GM12878 (cell line): Measurements from ENCODE around the gene GPN1. TPM values are rescaled to one million over a fixed set of nuclear protein-coding genes. Genes with fewer than 3 reads are reported as not detected.

Experiments used
- ATAC-seq: fragments of 200-7000 bp; cut with Tn5 transposase; 3 replicates; pipeline ENCODE4 v1.9.1; 2020; ENCODE audit warnings: mild to moderate bottlenecking, moderate library complexity
- BruUV-seq: library from RNA; stranded (reverse); fragments of 400-500 nt; replicated peaks from 2 replicates; lab custom pipeline; 2021; lab: Mats Ljungman, UMichigan
- CTCF ChIA-PET: fragments of 300-600 bp; sonication (Branson Sonifier 250); formaldehyde crosslinking; extraction: SDS; loops from one replicate; lab custom pipeline; 2021; ENCODE audit warnings: inconsistent platforms; lab: Yijun Ruan, JAX
- POLR2A ChIA-PET: fragments of 350-600 bp; formaldehyde crosslinking; extraction: SDS; loops from one replicate; lab custom pipeline; 2021; ENCODE audit warnings: inconsistent platforms; lab: Charles Lee
- RAD21 ChIA-PET: fragments of 300-600 bp; sonication (Branson Sonifier 250); formaldehyde crosslinking; loops from one replicate; lab custom pipeline; 2023; ENCODE audit warnings: antibody characterized with exemption; ENCODE audit not compliant: unreplicated experiment; lab: Charles Lee
- SMC1A ChIA-PET: fragments of 300-600 bp; sonication (Branson Sonifier 250); formaldehyde crosslinking; loops from one replicate; lab custom pipeline; 2023; ENCODE audit not compliant: unreplicated experiment, uncharacterized antibody; lab: Charles Lee
- DNase-seq: peaks from one replicate; pipeline ENCODE4 v3.0.0-alpha.2; 2011; ENCODE audit warnings: low read depth, low spot score
- FAIRE-seq: peaks from 3 replicates; lab custom pipeline; 2011; peaks lifted over from hg19 to GRCh38; lab: Jason Lieb, UNC
- H2AFZ ChIP-seq: 2 replicates; pipeline ENCODE4 v1.6.0; 2011; ENCODE audit warnings: low read depth, low read length, control low read depth; ENCODE audit not compliant: control insufficient read depth
- H3K27ac ChIP-seq: 2 replicates; pipeline ENCODE4 v1.5.1; 2011; ENCODE audit warnings: control low read depth; ENCODE audit not compliant: control insufficient read depth, insufficient read depth
- H3K27me3 ChIP-seq, 2 experiments: replicated peaks in 1 of 2; 2 replicates each; pipeline versions ENCODE4 v1.6.0 to v1.6.1; 2011; ENCODE audit warnings: low read length in 1 of 2; ENCODE audit not compliant: control insufficient read depth in 2 of 2, insufficient read depth in 2 of 2
- H3K36me3 ChIP-seq, 2 experiments: 2 replicates each; pipeline ENCODE4 v1.5.1; 2011; ENCODE audit warnings: low read length in 1 of 2; ENCODE audit not compliant: control insufficient read depth in 2 of 2, insufficient read depth in 2 of 2
- H3K4me1 ChIP-seq: 2 replicates; pipeline ENCODE4 v1.6.1; 2011; ENCODE audit warnings: mild to moderate bottlenecking, low read length, moderate library complexity, mixed read lengths; ENCODE audit not compliant: control insufficient read depth, insufficient read depth
- H3K4me2 ChIP-seq: 2 replicates; pipeline ENCODE4 v1.6.0; 2011; ENCODE audit warnings: control low read depth; ENCODE audit not compliant: control insufficient read depth, insufficient read depth
- H3K4me3 ChIP-seq: fragments of 200-600 bp; sonication (generic); 2 replicates; pipeline ENCODE4 v1.5.1; 2016
- H3K79me2 ChIP-seq: 2 replicates; pipeline ENCODE4 v1.6.0; 2011; ENCODE audit warnings: low read length; ENCODE audit not compliant: control insufficient read depth, insufficient read depth
- H3K9ac ChIP-seq: 2 replicates; pipeline ENCODE4 v1.8.0; 2011; ENCODE audit warnings: low read length, control low read depth, mixed read lengths; ENCODE audit not compliant: control insufficient read depth, insufficient read depth
- H3K9me3 ChIP-seq: replicated peaks from 3 replicates; pipeline ENCODE4 v1.5.1; 2011; ENCODE audit warnings: mild to moderate bottlenecking, low read length; ENCODE audit not compliant: control insufficient read depth, insufficient read depth
- H4K20me1 ChIP-seq: 2 replicates; pipeline ENCODE4 v1.6.0; 2011; ENCODE audit not compliant: control insufficient read depth, insufficient read depth
- ELK1 ChIP-seq: IDR thresholded peaks from 2 replicates; pipeline ENCODE4 v1.6.1; 2012; ENCODE audit warnings: low read depth, low read length, improper control_type of control experiment
- NFXL1 ChIP-seq: fragments of 450-650 bp; IDR thresholded peaks from 2 replicates; pipeline ENCODE4 v1.6.1; 2017; ENCODE audit warnings: antibody characterized with exemption, mild to moderate bottlenecking, borderline replicate concordance
- POU2F2 ChIP-seq: IDR thresholded peaks from 3 replicates; pipeline ENCODE4 v1.6.1; 2011; ENCODE audit warnings: low read depth, mild to moderate bottlenecking, low read length, borderline replicate concordance
- RAD51 ChIP-seq: fragments of 450-650 bp; IDR thresholded peaks from 2 replicates; pipeline ENCODE4 v1.6.1; 2016; ENCODE audit warnings: moderate library complexity, mild to moderate bottlenecking, inconsistent platforms
- ZNF207 ChIP-seq: fragments of 450-650 bp; IDR thresholded peaks from 2 replicates; pipeline ENCODE4 v1.6.1; 2014; ENCODE audit warnings: antibody characterized with exemption, mild to moderate bottlenecking, borderline replicate concordance
- WGBS: methylation state at CpG from one replicate; pipeline ENCODE4 v1.1.6; 2016; ENCODE audit warnings: low lambda C conversion rate; ENCODE audit not compliant: insufficient replicate concordance, insufficient coverage; ENCODE audit errors: missing lambda C conversion rate; 5-methylcytosine and 5-hydroxymethylcytosine counted together
- in situ Hi-C: fragments of 300-500 bp; cut with MboI; formaldehyde crosslinking; loops from 9 replicates; pipeline ENCODE4 v1.14.3; 2018; ENCODE audit warnings: mixed read lengths
- intact Hi-C: fragments of 100-400 bp; cut with micrococcal nuclease; formaldehyde crosslinking; loops from one replicate; pipeline ENCODE4 v1.14.2; 2022; ENCODE audit not compliant: unreplicated experiment
- polyA plus RNA-seq, 11 experiments: library from polyadenylated mRNA; depleted of rRNA in 4 of 11; unstranded in 6 of 11; stranded (reverse) in 5 of 11; fragments of >200 nt; fragmentation: Nextera tagmentation in 4 of 11; fragmentation: Illumina TruSeq in 1 of 11; extraction: Ambion mirVana in 4 of 11; extraction: Trizol in 1 of 11; gene quantifications; 1 replicate in 1 of 11; 2 replicates in 10 of 11; pipeline versions ENCODE4 v1.2.1 to v1.2.3, GENCODE V29; 2011 to 2016; ENCODE audit warnings: inconsistent platforms in 2 of 11, missing spikeins in 2 of 11, low read depth in 1 of 11
- total RNA-seq, 4 experiments: library from RNA; depleted of rRNA in 3 of 4; stranded (reverse); fragments of >200 nt in 3 of 4; fragmentation: Illumina TruSeq in 1 of 4; extraction: Trizol in 1 of 4; gene quantifications; 2 replicates each; pipeline versions ENCODE4 v1.2.1 to v1.2.3, GENCODE V29; 2013 to 2021

GPN1 gene
- total and polyA plus RNA-seq, 10 of the 15 experiments (the other 5 are each of a cell fraction or from before 2014, with no cell fraction given): 32.1 to 108 (median 60.4) TPM

- Histone ChIP-seq H3K4me1 (peaks cover 10% of the 10 kb centered on the region), H3K4me2 (peak overlapping the region; percentile 80), H3K79me2 (peaks cover 29% of the 10 kb centered on the region), H4K20me1 (no peaks in the 10 kb centered on the region), H3K27ac (no peak overlapping the region; the same call in 1 of the 2 replicates), H3K36me3 (peaks cover 2 to 14% of the 10 kb centered on the region in 2 experiments), H3K27me3 (no peaks in the 10 kb centered on the region), H3K4me3 (peak overlapping the region; percentile 90), H3K9ac (peak overlapping the region; percentile 89), H2AFZ (peak overlapping the region; percentile 97; the same call in 1 of the 2 replicates), H3K9me3 (no peaks in the 10 kb centered on the region)
- SMC1A ChIA-PET: interaction anchor here (0.6 to 0.9 kb wide), 2 partner anchors 21 to 35 kb away, joined by 3 to 4 read pairs; no protein-coding TSS in a partner anchor
- FAIRE-seq (no peak), DNase-seq (no peak), ATAC-seq (no peak)
- WGBS: 79% methylated on average over 16 of the region's 16 CpGs
- in situ Hi-C loops: no loop called here
- POLR2A ChIA-PET: interaction anchor here (0.6 kb wide), 1 partner anchor 220 kb away, joined by 3 read pairs; no protein-coding TSS in a partner anchor
- RAD21 ChIA-PET: no interaction called here
- TF ChIP-seq NFXL1 (no peak), ELK1 (no peak), ZNF207 (no peak), RAD51 (no peak), POU2F2 (no peak)
- CTCF ChIA-PET: interaction anchor here (7.1 kb wide), 1 partner anchor 18 kb away, joined by 79 read pairs; no protein-coding TSS in a partner anchor
- intact Hi-C loops: loop anchor here (10.0 kb wide), 1 partner anchor 180 kb away; the partner anchor contains the start of gene IFT172
- no TSS peak for BruUV-seq
Observed at GRCh38 chr2:27664622-27665363, 35.9 kb downstream of the GPN1 start.
